Measurements from ENCODE around the gene ADGRL3.
"Not testable (repeated sequence)": the region's sequence is repeated elsewhere in the genome, so short reads cannot be mapped to it uniquely, and the experiment has no call there.

The ADGRL3 gene

DNA sequence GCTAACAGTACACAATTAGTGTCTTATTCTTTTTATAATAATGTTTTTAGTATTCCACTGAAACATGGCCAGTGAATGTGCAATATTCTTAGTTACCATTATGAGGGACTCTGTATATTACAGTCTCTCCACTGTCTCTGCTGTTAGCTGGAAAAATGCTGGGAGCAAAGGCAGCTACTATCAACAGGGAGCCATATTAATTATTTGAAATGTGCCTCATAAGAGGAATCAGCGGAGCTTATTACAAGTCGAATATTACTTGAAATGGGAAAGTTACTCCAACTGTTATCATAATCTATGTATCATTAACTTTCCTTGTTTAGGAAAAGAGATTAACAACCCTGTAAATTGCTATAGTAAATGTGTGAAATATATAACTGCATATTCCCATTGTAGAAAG is 612.0 kb downstream of the ADGRL3 start:
- Histone ChIP-seq H3K9me3 (ENCODE audit: control insufficient read depth, insufficient read depth, low read length) (no peaks in the 10 kb centered on the region), H3K4me3 (ENCODE audit: low read depth, low read length) (no peak overlapping the region), H3K27me3 (ENCODE audit: control insufficient read depth, insufficient read depth, low read length) (no peaks in the 10 kb centered on the region), H3K9ac (ENCODE audit: low read depth, low read length) (no peak overlapping the region), H3K36me3 (ENCODE audit: control insufficient read depth, insufficient read depth, low read length) (no peaks in the 10 kb centered on the region), H3K4me1 (ENCODE audit: control insufficient read depth, insufficient read depth, low read length) (no peaks in the 10 kb centered on the region)

DNA sequence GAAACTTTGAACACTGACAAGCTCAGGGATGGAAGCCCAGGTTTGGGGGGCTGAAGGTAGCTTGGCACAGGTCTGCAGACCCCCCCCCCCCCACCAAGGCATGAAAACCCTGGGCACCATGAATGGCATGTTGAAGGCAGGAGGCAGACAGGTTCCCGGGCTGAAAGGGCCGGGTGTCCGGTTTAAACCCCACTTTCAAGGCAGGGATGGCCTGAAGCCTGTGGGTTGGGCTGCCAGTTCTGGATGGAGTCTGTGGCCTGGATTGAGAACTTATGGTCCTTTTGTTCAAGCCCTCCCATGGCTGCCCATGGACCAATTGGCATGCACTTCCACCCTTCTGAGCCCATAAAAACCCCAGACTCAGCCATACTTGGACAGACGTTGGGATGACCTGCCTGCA is 616.9 kb downstream of the ADGRL3 start:
- no peaks in the 10 kb centered on the region for H3K36me3 ChIP-seq (ENCODE audit: control insufficient read depth, insufficient read depth, low read length)

DNA sequence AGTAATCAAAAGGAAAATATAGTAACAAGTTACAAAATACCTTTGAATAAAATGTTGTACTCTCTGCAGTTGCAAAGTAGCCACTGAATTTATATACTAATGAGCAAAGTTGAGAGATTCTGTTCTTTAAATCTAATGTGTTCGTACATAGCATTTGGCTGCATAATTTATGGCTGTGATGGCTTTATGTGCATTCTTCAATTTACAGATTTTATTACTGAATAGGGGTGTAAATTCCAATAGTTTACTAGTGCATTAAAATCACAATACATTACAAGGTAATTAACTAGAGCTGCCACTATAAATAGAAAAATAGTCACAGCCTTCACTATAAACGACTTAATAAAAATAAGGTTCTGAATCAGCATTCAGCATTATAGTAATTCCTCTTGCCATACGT is 620.0 kb downstream of the ADGRL3 start:
- H3K4me3 ChIP-seq (ENCODE audit: low read depth, low read length): no peak overlapping the region
- no peaks in the 10 kb centered on the region for H3K36me3 ChIP-seq (ENCODE audit: control insufficient read depth, insufficient read depth, low read length)
- no peak overlapping the region for H3K9ac ChIP-seq (ENCODE audit: low read depth, low read length)
- H3K4me1 ChIP-seq (ENCODE audit: control insufficient read depth, insufficient read depth, low read length): peaks cover 4% of the 10 kb centered on the region
- H3K9me3 ChIP-seq (ENCODE audit: control insufficient read depth, insufficient read depth, low read length): no peaks in the 10 kb centered on the region
- H3K27me3 ChIP-seq (ENCODE audit: control insufficient read depth, insufficient read depth, low read length): no peaks in the 10 kb centered on the region

More for the DNA sequence above, 616.9 kb downstream of the ADGRL3 start:
- H3K9me3 ChIP-seq (ENCODE audit: control insufficient read depth, insufficient read depth, low read length): no peaks in the 10 kb centered on the region
- no peak overlapping the region for H3K4me3 ChIP-seq (ENCODE audit: low read depth, low read length)
- H3K27me3 ChIP-seq (ENCODE audit: control insufficient read depth, insufficient read depth, low read length): no peaks in the 10 kb centered on the region
- H3K4me1 ChIP-seq (ENCODE audit: control insufficient read depth, insufficient read depth, low read length): peaks cover 4% of the 10 kb centered on the region
- no peak overlapping the region for H3K9ac ChIP-seq (ENCODE audit: low read depth, low read length)

DNA sequence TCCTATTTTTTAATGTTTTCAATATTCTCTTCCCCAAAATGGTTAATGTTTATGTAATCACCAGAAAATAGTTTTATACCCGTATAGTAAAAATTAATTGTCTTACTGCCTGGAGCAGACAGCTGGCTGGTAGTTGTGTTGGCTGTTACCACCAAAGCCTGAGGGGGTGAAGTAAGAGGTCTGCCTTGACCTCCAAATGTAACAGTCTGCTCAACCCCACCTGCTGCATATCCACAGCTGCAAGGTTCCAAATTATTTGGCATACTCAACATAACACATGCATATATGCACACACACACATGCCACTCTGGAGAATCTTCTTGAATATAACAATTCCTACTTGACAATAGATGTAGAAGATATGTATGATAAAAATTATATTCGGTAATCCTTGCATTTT is 624.3 kb downstream of the ADGRL3 start:
- H3K4me3 ChIP-seq (ENCODE audit: low read depth, low read length): no peak overlapping the region
- no peaks in the 10 kb centered on the region for H3K9me3 ChIP-seq (ENCODE audit: control insufficient read depth, insufficient read depth, low read length)
- H3K27me3 ChIP-seq (ENCODE audit: control insufficient read depth, insufficient read depth, low read length): no peaks in the 10 kb centered on the region
- no peak overlapping the region for H3K9ac ChIP-seq (ENCODE audit: low read depth, low read length)
- H3K36me3 ChIP-seq (ENCODE audit: control insufficient read depth, insufficient read depth, low read length): no peaks in the 10 kb centered on the region
- H3K4me1 ChIP-seq (ENCODE audit: control insufficient read depth, insufficient read depth, low read length): peaks cover 18% of the 10 kb centered on the region

DNA sequence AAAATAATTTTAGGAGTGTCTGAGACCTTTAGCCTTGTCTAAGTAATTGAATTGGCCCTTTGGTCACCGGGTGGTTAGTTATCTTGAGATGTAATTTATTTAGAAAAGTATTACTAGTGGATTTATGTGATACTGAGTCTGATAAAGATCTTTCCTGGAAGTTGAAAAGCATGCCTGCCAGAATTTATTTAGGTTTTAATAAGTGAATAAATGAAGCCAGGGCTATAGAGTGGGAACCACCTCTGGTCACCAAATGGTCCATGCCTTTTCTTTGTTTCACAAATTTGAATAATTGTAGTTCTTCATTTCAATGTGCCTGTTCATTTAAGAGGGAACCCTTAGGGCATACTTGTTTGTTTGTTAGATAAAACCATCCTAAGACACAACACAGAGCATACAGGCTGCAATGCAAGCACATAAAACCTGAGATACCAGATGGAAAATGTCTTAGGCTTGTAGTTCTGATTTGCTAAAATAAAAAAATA is 627.8 kb downstream of the ADGRL3 start:
- H3K27me3 ChIP-seq (ENCODE audit: control insufficient read depth, insufficient read depth, low read length): no peaks in the 10 kb centered on the region
- H3K9ac ChIP-seq (ENCODE audit: low read depth, low read length): no peak overlapping the region
- no peaks in the 10 kb centered on the region for H3K36me3 ChIP-seq (ENCODE audit: control insufficient read depth, insufficient read depth, low read length)
- H3K9me3 ChIP-seq (ENCODE audit: control insufficient read depth, insufficient read depth, low read length): no peaks in the 10 kb centered on the region
- peaks cover 16% of the 10 kb centered on the region for H3K4me1 ChIP-seq (ENCODE audit: control insufficient read depth, insufficient read depth, low read length)
- H3K4me3 ChIP-seq (ENCODE audit: low read depth, low read length): no peak overlapping the region

DNA sequence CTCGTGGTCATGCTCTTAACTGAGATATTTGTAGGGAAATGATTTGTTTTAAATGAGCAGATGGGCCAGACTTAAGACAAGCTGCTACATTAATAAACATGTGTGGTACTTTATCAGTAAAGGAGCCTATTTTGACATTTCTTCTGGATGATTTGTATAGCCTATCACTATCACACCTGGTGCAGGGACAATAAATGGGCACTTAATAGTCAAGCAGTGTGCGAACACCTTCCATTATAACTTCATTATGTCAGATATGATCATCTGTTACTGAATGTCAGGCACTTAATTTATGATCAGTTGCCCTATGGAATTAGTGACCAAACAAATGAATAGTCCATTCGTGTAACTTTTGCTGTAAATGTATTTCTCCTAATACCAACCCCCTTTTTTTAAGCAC is 628.8 kb downstream of the ADGRL3 start:
- Histone ChIP-seq H3K27me3 (ENCODE audit: control insufficient read depth, insufficient read depth, low read length) (no peaks in the 10 kb centered on the region), H3K4me1 (ENCODE audit: control insufficient read depth, insufficient read depth, low read length) (peaks cover 16% of the 10 kb centered on the region), H3K9me3 (ENCODE audit: control insufficient read depth, insufficient read depth, low read length) (no peaks in the 10 kb centered on the region), H3K9ac (ENCODE audit: low read depth, low read length) (no peak overlapping the region), H3K4me3 (ENCODE audit: low read depth, low read length) (no peak overlapping the region), H3K36me3 (ENCODE audit: control insufficient read depth, insufficient read depth, low read length) (no peaks in the 10 kb centered on the region)

DNA sequence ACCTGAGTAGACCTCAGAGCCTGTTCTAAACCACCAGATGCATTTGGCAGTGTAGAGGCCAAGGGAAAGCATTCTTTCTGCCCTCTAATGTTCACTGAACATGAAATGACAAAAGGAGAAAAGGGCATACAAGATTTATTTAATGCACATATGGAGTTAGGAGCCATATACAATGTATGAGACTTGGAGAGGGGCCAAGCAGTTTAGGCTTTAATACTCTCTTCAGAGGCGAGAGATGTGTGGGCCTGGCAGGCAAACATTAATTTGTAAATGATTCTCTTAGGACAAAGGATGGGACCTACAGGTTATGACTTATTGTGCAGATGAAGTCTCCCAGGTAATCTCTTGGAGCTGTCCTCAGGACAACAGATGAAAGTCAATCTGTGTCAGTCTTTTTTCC is 631.9 kb downstream of the ADGRL3 start:
- no peaks in the 10 kb centered on the region for H3K36me3 ChIP-seq (ENCODE audit: control insufficient read depth, insufficient read depth, low read length)
- peaks cover 31% of the 10 kb centered on the region for H3K4me1 ChIP-seq (ENCODE audit: control insufficient read depth, insufficient read depth, low read length)
- H3K9me3 ChIP-seq (ENCODE audit: control insufficient read depth, insufficient read depth, low read length): no peaks in the 10 kb centered on the region
- H3K9ac ChIP-seq (ENCODE audit: low read depth, low read length): no peak overlapping the region
- no peak overlapping the region for H3K4me3 ChIP-seq (ENCODE audit: low read depth, low read length)
- H3K27me3 ChIP-seq (ENCODE audit: control insufficient read depth, insufficient read depth, low read length): no peaks in the 10 kb centered on the region

DNA sequence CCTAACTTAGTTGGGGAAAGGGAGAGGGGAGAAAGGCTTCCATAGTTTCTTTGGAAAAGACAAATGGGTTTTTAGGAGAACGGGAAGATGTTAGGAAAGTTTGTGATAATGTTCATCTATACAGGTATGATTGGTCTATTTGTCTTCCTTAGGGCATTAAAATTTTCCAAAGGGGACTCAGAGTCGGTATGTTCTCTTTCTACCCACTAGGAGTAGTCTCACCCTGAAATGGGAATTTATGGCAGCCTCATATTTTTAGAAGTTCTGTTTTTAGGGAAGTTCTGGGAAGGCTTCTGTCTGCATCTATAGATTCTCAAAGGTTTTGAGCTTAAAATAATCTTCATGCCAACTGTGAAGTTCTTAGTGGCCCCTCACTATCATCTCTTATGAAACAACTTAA is 637.3 kb downstream of the ADGRL3 start:
- Histone ChIP-seq H3K9ac (ENCODE audit: low read depth, low read length) (no peak overlapping the region), H3K9me3 (ENCODE audit: control insufficient read depth, insufficient read depth, low read length) (no peaks in the 10 kb centered on the region), H3K4me1 (ENCODE audit: control insufficient read depth, insufficient read depth, low read length) (peaks cover 32% of the 10 kb centered on the region), H3K36me3 (ENCODE audit: control insufficient read depth, insufficient read depth, low read length) (no peaks in the 10 kb centered on the region), H3K4me3 (ENCODE audit: low read depth, low read length) (no peak overlapping the region), H3K27me3 (ENCODE audit: control insufficient read depth, insufficient read depth, low read length) (no peaks in the 10 kb centered on the region)

DNA sequence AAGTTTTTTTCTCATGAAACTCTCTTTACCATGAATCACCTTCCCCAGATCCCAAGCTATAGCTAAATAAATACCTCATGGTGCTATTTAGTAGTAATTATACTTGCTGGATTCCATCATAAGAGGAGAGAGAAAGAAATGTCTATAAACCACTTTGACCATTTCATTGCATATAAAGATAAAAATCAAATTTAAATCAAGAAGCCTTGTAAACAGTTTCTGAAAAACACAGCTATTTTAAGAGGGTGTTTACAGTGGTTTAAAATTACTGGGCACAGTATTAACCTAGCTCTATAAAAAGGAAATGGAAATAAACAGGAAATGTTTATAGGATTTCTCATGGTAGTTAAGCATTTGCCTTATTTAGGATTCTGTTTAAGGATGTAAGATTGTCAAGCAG is 637.9 kb downstream of the ADGRL3 start:
- Histone ChIP-seq H3K4me1 (ENCODE audit: control insufficient read depth, insufficient read depth, low read length) (peaks cover 32% of the 10 kb centered on the region), H3K9me3 (ENCODE audit: control insufficient read depth, insufficient read depth, low read length) (no peaks in the 10 kb centered on the region), H3K4me3 (ENCODE audit: low read depth, low read length) (no peak overlapping the region), H3K27me3 (ENCODE audit: control insufficient read depth, insufficient read depth, low read length) (no peaks in the 10 kb centered on the region), H3K36me3 (ENCODE audit: control insufficient read depth, insufficient read depth, low read length) (no peaks in the 10 kb centered on the region), H3K9ac (ENCODE audit: low read depth, low read length) (no peak overlapping the region)

DNA sequence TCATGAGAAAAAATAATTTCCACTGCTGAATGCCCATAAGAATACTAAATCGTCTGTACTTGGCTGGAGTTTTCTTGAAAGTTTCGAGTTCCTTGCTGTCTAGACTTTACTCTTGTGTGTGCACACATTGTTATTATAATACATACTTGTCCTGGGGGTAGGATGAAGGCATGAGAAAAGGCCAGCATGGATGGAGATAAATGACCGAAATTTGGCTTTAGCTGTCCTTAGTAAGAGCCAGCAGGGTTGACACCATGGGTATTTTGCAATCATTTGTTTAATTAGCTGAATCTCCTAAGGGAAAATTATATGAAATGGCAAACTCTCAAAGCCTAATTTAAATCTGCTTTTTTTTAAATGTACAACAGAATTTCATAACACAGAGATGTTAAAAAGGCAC is 641.6 kb downstream of the ADGRL3 start:
- Histone ChIP-seq H3K4me3 (ENCODE audit: low read depth, low read length) (no peak overlapping the region), H3K4me1 (ENCODE audit: control insufficient read depth, insufficient read depth, low read length) (peaks cover 18% of the 10 kb centered on the region), H3K27me3 (ENCODE audit: control insufficient read depth, insufficient read depth, low read length) (no peaks in the 10 kb centered on the region), H3K36me3 (ENCODE audit: control insufficient read depth, insufficient read depth, low read length) (no peaks in the 10 kb centered on the region), H3K9me3 (ENCODE audit: control insufficient read depth, insufficient read depth, low read length) (no peaks in the 10 kb centered on the region), H3K9ac (ENCODE audit: low read depth, low read length) (no peak overlapping the region)

DNA sequence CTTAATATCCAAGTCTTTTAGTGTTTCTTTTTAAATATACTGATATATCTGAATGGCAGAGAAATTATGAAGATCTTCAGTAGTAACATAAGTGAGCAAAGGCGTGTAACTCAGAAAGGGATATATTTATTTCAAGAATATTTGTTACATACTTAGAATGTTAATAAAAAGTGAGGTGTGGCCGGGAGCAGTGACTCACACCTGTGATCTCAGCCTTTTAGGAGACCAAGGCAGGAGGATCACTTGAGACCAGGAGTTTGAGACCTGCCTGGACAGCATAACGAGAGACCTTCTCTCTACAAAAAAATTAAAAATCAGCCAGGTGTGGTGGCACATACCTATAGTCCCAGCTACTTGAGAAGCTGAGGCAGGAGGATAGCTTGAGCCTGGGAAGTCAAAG is 651.0 kb downstream of the ADGRL3 start:
- Histone ChIP-seq H3K9ac (ENCODE audit: low read depth, low read length) (no peak overlapping the region), H3K4me3 (ENCODE audit: low read depth, low read length) (no peak overlapping the region), H3K9me3 (ENCODE audit: control insufficient read depth, insufficient read depth, low read length) (no peaks in the 10 kb centered on the region), H3K4me1 (ENCODE audit: control insufficient read depth, insufficient read depth, low read length) (peaks cover 8% of the 10 kb centered on the region), H3K27me3 (ENCODE audit: control insufficient read depth, insufficient read depth, low read length) (no peaks in the 10 kb centered on the region), H3K36me3 (ENCODE audit: control insufficient read depth, insufficient read depth, low read length) (no peaks in the 10 kb centered on the region)

DNA sequence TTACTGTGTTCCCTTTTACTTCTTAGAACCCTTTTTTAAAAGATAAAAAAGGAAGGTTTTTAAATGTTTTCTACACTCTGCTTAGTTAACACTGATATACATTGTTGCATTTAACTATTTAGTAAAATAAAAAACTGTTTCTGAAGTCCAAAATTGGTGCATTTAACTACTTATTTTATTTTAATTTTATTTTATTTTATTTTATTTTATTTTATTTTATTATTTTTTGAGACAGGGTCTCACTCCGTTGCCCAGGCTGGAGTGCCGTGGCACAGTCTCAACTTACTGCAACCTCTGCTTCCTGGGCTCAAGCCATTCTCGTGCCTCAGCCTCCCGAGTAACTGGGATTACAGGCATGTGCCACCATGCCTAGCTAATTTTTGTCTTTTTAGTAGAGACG is 652.0 kb downstream of the ADGRL3 start:
- H3K36me3 ChIP-seq (ENCODE audit: control insufficient read depth, insufficient read depth, low read length); H3K9me3 ChIP-seq (ENCODE audit: control insufficient read depth, insufficient read depth, low read length); H3K9ac ChIP-seq (ENCODE audit: low read depth, low read length); H3K4me3 ChIP-seq (ENCODE audit: low read depth, low read length); H3K4me1 ChIP-seq (ENCODE audit: control insufficient read depth, insufficient read depth, low read length); H3K27me3 ChIP-seq (ENCODE audit: control insufficient read depth, insufficient read depth, low read length): not testable (repeated sequence)

DNA sequence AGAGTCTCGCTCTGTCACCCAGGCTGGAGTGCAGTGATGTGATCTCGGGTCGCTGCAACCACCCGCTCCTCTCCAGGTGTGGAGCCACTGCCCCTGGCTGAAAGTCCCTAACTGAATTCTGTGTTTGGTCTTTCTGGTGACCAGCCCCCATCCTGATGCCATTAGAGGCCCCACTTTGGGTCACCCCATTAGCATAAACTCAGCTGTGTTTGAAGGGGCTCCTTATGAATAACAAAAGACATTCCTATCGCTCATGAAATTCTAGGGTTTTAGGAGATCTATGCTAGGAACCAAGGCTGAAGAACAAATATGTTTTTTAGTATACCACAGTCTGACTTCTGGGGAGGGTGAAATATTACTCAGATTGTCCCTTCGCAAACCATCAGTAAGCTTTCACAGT is 652.9 kb downstream of the ADGRL3 start:
- H3K4me1 ChIP-seq (ENCODE audit: control insufficient read depth, insufficient read depth, low read length): peaks cover 8% of the 10 kb centered on the region
- H3K9me3 ChIP-seq (ENCODE audit: control insufficient read depth, insufficient read depth, low read length): no peaks in the 10 kb centered on the region

More for the DNA sequence above, 652.9 kb downstream of the ADGRL3 start:
- Histone ChIP-seq H3K27me3 (ENCODE audit: control insufficient read depth, insufficient read depth, low read length) (no peaks in the 10 kb centered on the region), H3K36me3 (ENCODE audit: control insufficient read depth, insufficient read depth, low read length) (no peaks in the 10 kb centered on the region), H3K4me3 (ENCODE audit: low read depth, low read length) (no peak overlapping the region), H3K9ac (ENCODE audit: low read depth, low read length) (no peak overlapping the region)
